Endothelial cell of umbilical vein (primary cell): ENCODE measurements around the gene ADGRL3. TPM values are rescaled to one million over a fixed set of nuclear protein-coding genes. Genes with fewer than 3 reads are reported as not detected.

Source experiments
- BruUV-seq: library from RNA; stranded (reverse); fragments of 400-500 nt; replicated peaks from 2 replicates; lab custom pipeline; 2021; lab: Mats Ljungman, UMichigan
- CTCF ChIA-PET: fragments of 300-600, 350-600 bp; sonication (Branson Sonifier 250); formaldehyde crosslinking; loops from one replicate; lab custom pipeline; 2021; ENCODE audit warnings: antibody characterized with exemption, inconsistent platforms; lab: Charles Lee
- POLR2A ChIA-PET: fragments of 300-600, 350-600 bp; sonication (Branson Sonifier 250); formaldehyde crosslinking; loops from one replicate; lab custom pipeline; 2021; ENCODE audit warnings: antibody characterized with exemption, inconsistent platforms; lab: Charles Lee
- DNase-seq: peaks from one replicate; pipeline ENCODE4 v3.0.0-alpha.2; 2011; ENCODE audit warnings: low read depth, low spot score
- FAIRE-seq: peaks from 2 replicates; lab custom pipeline; 2011; peaks lifted over from hg19 to GRCh38; lab: Jason Lieb, UNC
- H2AFZ ChIP-seq: 2 replicates; pipeline ENCODE4 v1.6.0; 2012; ENCODE audit warnings: low read depth, low read length, control low read depth, inconsistent platforms
- H3K27ac ChIP-seq: 2 replicates; pipeline ENCODE4 v1.5.1; 2011; ENCODE audit warnings: low read depth, mild to moderate bottlenecking, control low read depth, low read length, moderate library complexity; ENCODE audit not compliant: insufficient read depth
- H3K27me3 ChIP-seq, 2 experiments: 2 replicates each; pipeline versions ENCODE4 v1.6.0 to v1.6.1; 2011; ENCODE audit warnings: low read length in 2 of 2, mixed read lengths in 1 of 2; ENCODE audit not compliant: control insufficient read depth in 2 of 2, insufficient read depth in 2 of 2
- H3K36me3 ChIP-seq, 2 experiments: 2 replicates in 1 of 2; 3 replicates in 1 of 2; pipeline ENCODE4 v1.5.1; 2011; ENCODE audit warnings: low read length in 2 of 2, mild to moderate bottlenecking in 1 of 2, moderate library complexity in 1 of 2; ENCODE audit not compliant: control insufficient read depth in 2 of 2, insufficient read depth in 2 of 2; ENCODE audit errors: extremely low read depth in 1 of 2
- H3K4me1 ChIP-seq: 3 replicates; pipeline ENCODE4 v1.5.1; 2011; ENCODE audit warnings: mild to moderate bottlenecking, low read length; ENCODE audit not compliant: control insufficient read depth, insufficient read depth; ENCODE audit errors: extremely low read depth
- H3K4me2 ChIP-seq: 2 replicates; pipeline ENCODE4 v1.6.1; 2011; ENCODE audit warnings: low read length, control low read depth, mixed read lengths; ENCODE audit not compliant: insufficient read depth
- H3K4me3 ChIP-seq, 3 experiments: fragments of 200-600 bp in 1 of 3; sonication (generic), shearing (Covaris generic) in 1 of 3; replicated peaks in 1 of 3; 2 replicates each; pipeline ENCODE4 v1.5.1; 2011 to 2016; ENCODE audit warnings: control low read depth in 3 of 3, low read length in 3 of 3, mild to moderate bottlenecking in 2 of 3, inconsistent platforms in 1 of 3, low read depth in 1 of 3, moderate library complexity in 1 of 3; ENCODE audit not compliant: insufficient read depth in 1 of 3
- H3K79me2 ChIP-seq: 2 replicates; pipeline ENCODE4 v1.6.0; 2012; ENCODE audit warnings: low read length, inconsistent platforms; ENCODE audit not compliant: control insufficient read depth, insufficient read depth
- H3K9ac ChIP-seq: replicated peaks from 2 replicates; pipeline ENCODE3; 2011; ENCODE audit warnings: low read length, control low read depth; ENCODE audit not compliant: insufficient read depth; ENCODE audit errors: extremely low read depth
- H3K9me1 ChIP-seq: replicated peaks from 3 replicates; pipeline ENCODE4 v1.6.0; 2011; ENCODE audit warnings: mild to moderate bottlenecking, low read length; ENCODE audit not compliant: control insufficient read depth, insufficient read depth; ENCODE audit errors: extremely low read depth
- H3K9me3 ChIP-seq: replicated peaks from 2 replicates; pipeline ENCODE4 v1.5.1; 2012; ENCODE audit warnings: low read length, inconsistent platforms; ENCODE audit not compliant: control insufficient read depth, insufficient read depth
- H4K20me1 ChIP-seq: replicated peaks from 2 replicates; pipeline ENCODE3; 2011; ENCODE audit warnings: mild to moderate bottlenecking, low read length; ENCODE audit not compliant: control insufficient read depth, insufficient read depth; ENCODE audit errors: extremely low read depth
- CTCF ChIP-seq, 2 donors: IDR thresholded peaks; 1 replicate in 1 of 2; 2 replicates in 1 of 2; pipeline ENCODE4 v1.5.1; 2011; ENCODE audit warnings: low read length in 2 of 2, mild to moderate bottlenecking in 2 of 2, moderate library complexity in 2 of 2, control low read depth in 1 of 2, inconsistent platforms in 1 of 2, low read depth in 1 of 2; ENCODE audit not compliant: insufficient read depth in 1 of 2; ENCODE audit errors: extremely low read depth in 1 of 2
- EZH2 ChIP-seq: IDR thresholded peaks from 2 replicates; pipeline ENCODE4 v1.6.1; 2012; ENCODE audit warnings: borderline replicate concordance, low read depth, mild to moderate bottlenecking, moderate library complexity, low read length, inconsistent platforms; ENCODE audit not compliant: severe bottlenecking
- FOS ChIP-seq: IDR thresholded peaks from 2 replicates; pipeline ENCODE4 v1.6.1; 2011; ENCODE audit warnings: mild to moderate bottlenecking, low read length, moderate library complexity, borderline replicate concordance; ENCODE audit not compliant: insufficient read depth
- GATA2 ChIP-seq: IDR thresholded peaks from 2 replicates; pipeline ENCODE4 v1.7.0; 2011; ENCODE audit warnings: low read depth, mild to moderate bottlenecking, moderate library complexity, mixed read lengths, low read length; ENCODE audit not compliant: insufficient read length, insufficient read depth
- JUN ChIP-seq: IDR thresholded peaks from 2 replicates; pipeline ENCODE4 v1.6.1; 2011; ENCODE audit warnings: borderline replicate concordance, low read depth; ENCODE audit not compliant: insufficient read length, insufficient read depth
- MAX ChIP-seq: IDR thresholded peaks from 2 replicates; pipeline ENCODE4 v1.6.1; 2011; ENCODE audit not compliant: insufficient read depth, insufficient read length
- MYC ChIP-seq: IDR thresholded peaks from one replicate; pipeline ENCODE4 v1.6.1; 2011; ENCODE audit warnings: mild to moderate bottlenecking, low read depth, low read length
- POLR2A ChIP-seq: IDR thresholded peaks from 2 replicates; pipeline ENCODE4 v1.6.1; 2012; ENCODE audit warnings: low read depth, mild to moderate bottlenecking, control low read depth, low read length
- POLR2AphosphoS5 ChIP-seq: IDR thresholded peaks from 2 replicates; pipeline ENCODE4 v1.6.1; 2012; ENCODE audit warnings: low read depth, mild to moderate bottlenecking, control low read depth, low read length, moderate library complexity; ENCODE audit not compliant: insufficient read depth
- dilution Hi-C: fragments of 300-500 bp; cut with MboI; formaldehyde crosslinking; loops from one replicate; pipeline ENCODE4 v1.15.0; 2019; ENCODE audit warnings: low sequenced_read_pairs; ENCODE audit not compliant: extremely low pct_ligation_motif_present
- intact Hi-C: fragments of 100-400 bp; cut with micrococcal nuclease; formaldehyde crosslinking; loops from one replicate; pipeline ENCODE4 v1.10.0; 2022
- polyA plus RNA-seq, 4 experiments: library from polyadenylated mRNA; depleted of rRNA in 3 of 4; stranded (reverse) in 3 of 4; unstranded in 1 of 4; fragments of >200 nt; gene quantifications; 2 replicates each; pipeline versions ENCODE4 v1.2.1 to v1.2.3, GENCODE V29; 2011 to 2012; ENCODE audit warnings: missing spikeins in 1 of 4
- total RNA-seq: library from RNA; stranded (reverse); gene quantifications from 2 replicates; pipeline ENCODE4 v1.2.3, GENCODE V29; 2021

The ADGRL3 gene
- total and polyA plus RNA-seq, 2 donors (not counting 3 experiments of a cell fraction or from before 2014, with no cell fraction given), result not detected

- POLR2A ChIA-PET, result no interaction called here
- dilution Hi-C loops, result no loop called here
- intact Hi-C loops, result no loop called here
- Histone ChIP-seq H3K9ac (no peak overlapping the region), H3K9me1 (no peaks in the 10 kb centered on the region), H3K36me3 (no peaks in the 10 kb centered on the region), H3K9me3 (no peaks in the 10 kb centered on the region), H3K27me3 (no peaks in the 10 kb centered on the region), H3K4me1 (no peaks in the 10 kb centered on the region), H3K27ac (no peak overlapping the region), H3K79me2 (no peaks in the 10 kb centered on the region), H3K4me3 (no peak overlapping the region), H4K20me1 (no peaks in the 10 kb centered on the region), H2AFZ (no peak overlapping the region), H3K4me2 (no peak overlapping the region)
- TF ChIP-seq POLR2AphosphoS5 (no peak), MAX (no peak), FOS (no peak), CTCF (IDR thresholded peaks at IDR 0.05; ENCODE audit: extremely low read depth in 1 of 2, insufficient read depth in 1 of 2, low read depth in 1 of 2, low read length in 2 of 2) (no peak), GATA2 (no peak), EZH2 (no peak), JUN (no peak), MYC (no peak), POLR2A (no peak)
- no TSS peak for BruUV-seq
- no peak for DNase-seq
- no peak for FAIRE-seq
- CTCF ChIA-PET, result no interaction called here
Measured at GRCh38 chr4:61734409-61734808, 534.3 kb downstream of the ADGRL3 start.
